NCI-H460 (cell line): ENCODE results near the gene RBMX2. TPM values are rescaled to one million over a fixed set of nuclear protein-coding genes. Genes with fewer than 3 reads are reported as not detected.
A peak's percentile ranks its signal among the peaks of the same experiment; 100 is the strongest.
"Not testable (repeated sequence)": the region's sequence is repeated elsewhere in the genome, so short reads cannot be mapped to it uniquely, and the experiment has no call there.

Experiments used
- DNase-seq: peaks from one replicate; pipeline ENCODE4 v3.0.0-alpha.2; 2016; ENCODE audit warnings: low read depth; ENCODE audit errors: extremely low read depth
- polyA plus RNA-seq: library from polyadenylated mRNA; depleted of rRNA; stranded (reverse); fragments of >200 nt; gene quantifications from 2 replicates; pipeline ENCODE4 v1.2.3, GENCODE V29; 2014; cell fraction: nucleus; rRNA removed
- total RNA-seq: library from RNA; depleted of rRNA; stranded (reverse); fragments of >200 nt; shearing (Covaris generic); gene quantifications from 2 replicates; pipeline ENCODE4 v1.2.3, GENCODE V29; 2014; rRNA removed

Gene RBMX2, protein sequence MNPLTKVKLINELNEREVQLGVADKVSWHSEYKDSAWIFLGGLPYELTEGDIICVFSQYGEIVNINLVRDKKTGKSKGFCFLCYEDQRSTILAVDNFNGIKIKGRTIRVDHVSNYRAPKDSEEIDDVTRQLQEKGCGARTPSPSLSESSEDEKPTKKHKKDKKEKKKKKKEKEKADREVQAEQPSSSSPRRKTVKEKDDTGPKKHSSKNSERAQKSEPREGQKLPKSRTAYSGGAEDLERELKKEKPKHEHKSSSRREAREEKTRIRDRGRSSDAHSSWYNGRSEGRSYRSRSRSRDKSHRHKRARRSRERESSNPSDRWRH
- 42.7 and 46.8 TPM in 2 replicates for total RNA-seq
- polyA plus RNA-seq = 22.0 and 36.6 TPM in 2 replicates

DNA sequence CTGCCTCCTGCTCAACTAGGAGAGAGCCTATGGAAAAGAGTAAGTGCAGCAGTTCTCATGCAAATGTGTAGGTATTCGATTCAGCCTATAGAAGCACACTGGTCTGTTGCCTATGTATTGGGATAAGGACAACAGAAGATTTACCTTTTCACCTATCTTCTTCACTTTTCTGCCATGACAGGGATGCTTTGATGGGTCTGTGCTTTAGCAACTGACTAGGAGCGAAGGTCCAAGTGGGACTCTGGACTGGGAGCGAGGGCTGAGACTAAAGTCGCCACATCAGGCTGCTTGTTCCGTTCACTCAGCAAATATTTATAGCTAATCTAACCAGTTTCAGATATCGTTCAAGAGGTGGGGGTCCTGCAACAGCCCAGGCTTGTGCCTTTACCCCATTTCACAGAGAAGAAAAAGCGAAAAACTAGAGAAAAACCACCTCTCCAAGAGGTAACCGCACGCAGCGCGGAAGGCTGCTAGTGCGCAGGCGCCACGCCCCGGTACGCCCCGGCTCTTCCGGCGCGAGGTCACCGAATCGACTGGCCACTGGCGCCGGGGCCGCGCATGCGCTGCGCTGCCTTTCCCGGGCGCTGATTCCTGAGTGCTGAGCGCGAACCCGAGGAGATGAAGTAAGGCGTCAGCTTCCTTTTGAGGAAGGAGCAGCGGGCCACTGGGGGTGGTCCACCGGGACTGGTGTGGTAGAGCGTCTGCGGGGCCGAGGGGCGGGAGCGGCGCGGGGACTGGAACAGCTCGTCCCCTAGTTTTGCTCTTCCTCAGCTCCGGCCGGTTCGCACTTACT is at the start of gene RBMX2:
Gene RBMX2, plus strand, starts transcription at position 573 of the 793 bp plus-strand sequence. Its CDS starts 46 bp downstream, at position 619.
- DNase-seq = peak; percentile 76

DNA sequence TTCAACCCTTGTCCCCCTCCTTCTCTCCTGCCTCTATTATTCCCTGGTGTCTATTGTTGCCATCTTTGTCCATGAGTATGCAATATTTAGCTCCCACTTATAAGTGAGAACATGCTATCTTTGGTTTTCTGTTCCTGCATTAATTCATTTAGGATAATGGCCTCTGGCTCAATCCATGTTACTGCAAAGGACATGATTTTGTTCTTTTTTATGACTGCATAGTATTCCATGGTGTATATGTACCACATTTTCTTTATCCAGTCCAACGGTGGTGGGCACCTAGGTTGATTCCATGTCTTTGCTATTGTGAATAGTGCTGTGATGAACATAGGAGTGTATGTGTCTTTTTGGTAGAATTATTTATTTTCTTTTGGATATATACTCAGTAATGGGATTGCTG is 49.7 kb upstream of the RBMX2 start:
- not testable (repeated sequence) for DNase-seq

DNA sequence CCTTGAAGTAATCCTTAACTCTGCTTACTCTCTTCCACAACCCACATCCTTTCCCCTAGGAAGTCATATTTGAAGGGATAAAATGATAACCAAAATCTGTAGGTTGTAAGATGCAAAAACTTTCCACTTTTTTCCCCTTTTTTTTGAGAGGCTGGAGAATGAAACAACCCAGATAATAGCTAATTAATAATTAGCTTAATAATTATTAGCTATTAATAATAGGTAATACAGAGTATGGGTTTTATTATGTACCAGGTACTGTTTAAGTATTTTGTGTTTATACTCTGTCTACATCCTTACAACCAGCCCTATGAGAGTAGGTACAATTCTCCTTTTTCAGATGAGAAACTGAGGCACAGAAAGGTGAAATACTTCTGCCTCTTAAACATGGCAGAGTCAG is 25.7 kb upstream of the RBMX2 start:
- no peak for DNase-seq

DNA sequence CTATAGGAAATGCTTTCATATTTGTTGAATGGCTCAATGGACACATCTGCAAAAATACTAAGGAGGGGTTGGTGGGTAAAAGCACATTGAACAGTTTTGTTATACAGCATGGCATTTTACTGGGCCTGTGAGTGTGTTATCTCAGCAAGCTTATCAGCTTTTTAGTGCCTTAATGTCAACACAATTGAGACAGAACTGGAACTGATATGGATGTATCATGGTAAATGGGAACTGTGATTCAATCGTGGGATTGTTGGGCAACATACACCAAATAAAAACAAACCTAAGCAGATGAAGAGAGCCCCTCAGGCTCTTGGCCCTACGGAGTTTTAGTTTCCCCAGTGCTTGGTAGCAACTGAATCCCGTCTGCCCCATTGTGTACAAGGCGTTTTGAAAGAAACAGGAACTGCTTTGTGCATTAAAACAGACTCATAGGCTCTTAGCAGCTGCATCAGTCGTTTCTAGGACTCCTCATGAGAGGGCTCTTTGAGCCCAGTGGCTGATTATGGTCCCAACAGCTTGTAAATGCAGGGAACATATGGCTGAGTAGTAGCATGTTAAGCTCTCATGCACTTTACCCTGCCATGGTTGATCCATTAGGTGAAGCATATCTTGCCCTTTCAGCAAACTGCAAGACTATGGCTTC is 23.6 kb upstream of the RBMX2 start:
- DNase-seq = no peak

DNA sequence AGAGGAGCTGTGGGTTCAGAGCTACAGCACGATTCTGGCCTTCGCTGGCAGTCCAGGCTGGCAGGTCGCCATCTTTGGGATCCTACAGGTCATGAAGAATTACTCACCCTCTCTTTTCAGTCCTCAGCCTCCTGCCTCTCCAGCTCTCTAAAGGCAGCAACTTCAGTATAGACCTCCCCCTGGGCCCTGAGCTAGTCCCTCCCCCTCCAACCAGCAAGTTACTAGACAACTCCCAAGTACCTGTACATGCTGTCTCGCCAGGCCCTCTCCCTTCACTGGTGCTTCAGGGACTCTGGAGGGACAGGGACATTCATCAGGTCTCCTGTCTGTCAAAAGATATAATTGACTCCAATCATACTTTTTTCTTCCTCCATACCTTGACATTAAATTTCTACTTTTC is 16.3 kb upstream of the RBMX2 start, which contains the start of gene GPR119:
Gene GPR119, minus strand, starts transcription at position 155 of the 400 bp plus-strand sequence. CDS start 227 bp downstream, outside the sequence.
- no peak for DNase-seq

DNA sequence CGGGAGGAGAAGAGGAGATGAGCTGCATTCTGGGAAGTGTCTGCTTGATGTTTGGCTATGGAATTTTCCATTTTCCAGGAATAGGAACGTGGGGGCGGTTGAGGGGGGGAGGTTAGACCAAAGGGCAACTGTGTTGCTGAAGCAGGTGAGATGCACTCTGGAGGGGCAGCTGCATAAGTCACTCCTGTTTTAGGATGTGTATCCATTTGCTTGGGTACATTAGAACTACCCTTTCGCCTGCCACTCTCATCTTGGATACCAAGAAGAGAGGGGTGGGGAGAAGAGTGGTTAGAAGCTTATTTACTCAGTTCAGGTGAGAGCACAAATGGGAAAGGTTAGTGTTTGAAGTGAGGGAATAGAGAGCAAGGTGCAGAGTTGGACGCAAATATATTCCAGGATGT is 15.4 kb upstream of the RBMX2 start:
- DNase-seq = no peak

DNA sequence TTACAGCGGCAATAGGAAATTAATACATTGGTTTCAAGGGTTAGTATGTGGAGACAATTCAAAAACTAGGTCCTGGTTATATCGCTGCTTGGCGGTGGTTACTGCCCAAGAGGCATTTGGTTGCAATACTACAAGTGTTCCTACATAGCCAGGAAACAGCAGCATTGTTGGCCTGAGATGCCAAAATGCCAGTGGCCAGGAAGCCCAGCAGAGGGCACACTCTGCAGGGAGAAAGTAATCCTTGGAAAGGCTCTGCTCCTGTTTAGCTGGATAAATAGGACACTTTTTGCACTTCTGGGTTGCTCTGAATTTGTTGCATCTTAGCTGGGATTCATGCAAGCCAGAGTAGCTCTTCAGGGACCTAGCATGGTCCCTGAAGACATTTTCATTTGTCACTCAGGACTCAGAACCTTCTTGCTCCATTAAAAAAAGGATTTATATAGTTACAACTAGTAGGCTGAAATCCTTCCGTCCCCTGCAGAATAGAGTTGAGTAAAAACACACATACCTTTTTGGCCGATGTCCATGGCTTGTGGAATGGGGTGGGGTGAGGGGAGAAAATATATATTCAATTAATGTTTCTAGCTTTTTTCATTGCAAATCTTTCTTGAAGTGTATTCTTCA is 8.2 kb upstream of the RBMX2 start:
- DNase-seq = peak; percentile 46

DNA sequence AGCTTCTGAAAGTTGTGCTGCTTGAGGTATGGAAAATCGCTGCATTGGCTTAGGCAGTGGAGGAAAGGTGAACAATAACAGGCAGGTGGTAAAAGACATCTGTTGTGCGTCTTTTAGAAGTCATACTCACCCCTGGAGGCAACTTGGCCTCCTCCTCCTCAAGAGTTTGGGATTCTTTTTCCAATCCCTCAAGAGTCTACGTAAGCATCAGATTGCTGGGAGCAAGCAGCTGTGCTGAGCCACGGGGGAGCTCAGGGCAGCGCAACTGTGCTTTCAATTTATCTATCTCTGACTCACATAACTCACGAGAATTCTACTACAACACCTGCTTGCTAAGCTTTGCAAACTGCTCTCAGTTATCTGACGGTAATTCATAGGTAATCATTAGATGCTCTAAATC is 6.4 kb upstream of the RBMX2 start:
- DNase-seq = no peak

DNA sequence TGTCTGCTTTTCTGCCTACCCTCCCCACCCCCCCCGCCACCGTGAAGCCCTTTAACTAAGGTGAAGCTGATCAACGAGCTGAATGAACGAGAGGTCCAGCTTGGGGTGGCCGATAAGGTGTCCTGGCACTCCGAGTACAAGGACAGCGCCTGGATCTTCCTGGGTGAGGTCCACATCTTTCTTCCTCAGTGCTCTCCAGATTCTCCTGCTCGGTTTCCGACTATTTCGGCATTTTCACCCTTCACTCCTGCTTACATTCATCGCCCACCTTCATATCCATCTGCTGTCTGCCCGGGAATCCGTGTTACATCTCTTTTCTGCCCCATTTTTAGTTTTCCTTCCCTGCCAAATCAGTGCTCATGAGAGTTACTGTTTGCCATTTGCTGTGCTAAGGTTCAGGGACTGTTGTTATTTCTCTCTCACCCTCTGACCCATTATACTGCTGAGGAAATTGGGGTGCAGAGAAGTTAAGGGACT is 459 bp downstream of the RBMX2 start:
- no peak for DNase-seq

DNA sequence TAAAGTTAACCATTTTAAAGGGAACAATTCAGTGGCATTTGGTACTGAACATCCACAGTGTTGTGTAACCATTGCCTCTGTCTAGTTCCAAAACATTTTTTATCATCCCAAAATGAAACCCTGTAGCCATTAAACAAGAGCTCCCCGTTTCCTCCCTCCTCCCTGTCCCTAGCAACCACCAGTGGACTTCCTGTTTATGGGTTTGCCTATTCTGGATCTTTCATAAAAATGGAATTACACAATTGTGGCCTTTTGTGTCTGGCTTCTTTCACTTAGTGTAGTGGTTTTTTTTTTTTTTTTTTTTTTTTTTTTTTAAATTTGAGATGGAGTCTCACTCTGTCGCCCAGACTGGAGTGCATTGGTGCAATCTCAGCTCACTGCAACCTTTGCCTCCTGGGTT is 11.6 kb downstream of the RBMX2 start:
- no peak for DNase-seq

DNA sequence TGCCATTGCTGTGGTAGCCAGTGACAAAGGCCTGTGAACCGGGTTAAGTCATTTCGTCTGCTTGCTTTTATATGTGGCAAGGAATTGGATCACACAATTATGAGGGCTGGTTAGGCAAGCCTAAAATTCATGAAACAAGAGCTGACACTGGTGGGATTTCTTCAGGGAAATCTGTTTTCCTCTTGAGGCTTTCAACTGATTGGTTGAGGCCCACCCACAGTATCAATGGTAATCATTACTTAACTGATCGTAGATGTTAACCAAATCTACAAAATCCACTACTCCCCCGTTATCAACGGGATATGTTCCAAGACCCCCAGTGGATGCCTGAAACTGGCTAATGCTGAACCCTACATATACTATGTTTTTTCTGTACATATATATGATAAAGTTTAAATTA is 13.0 kb downstream of the RBMX2 start:
- no peak for DNase-seq

DNA sequence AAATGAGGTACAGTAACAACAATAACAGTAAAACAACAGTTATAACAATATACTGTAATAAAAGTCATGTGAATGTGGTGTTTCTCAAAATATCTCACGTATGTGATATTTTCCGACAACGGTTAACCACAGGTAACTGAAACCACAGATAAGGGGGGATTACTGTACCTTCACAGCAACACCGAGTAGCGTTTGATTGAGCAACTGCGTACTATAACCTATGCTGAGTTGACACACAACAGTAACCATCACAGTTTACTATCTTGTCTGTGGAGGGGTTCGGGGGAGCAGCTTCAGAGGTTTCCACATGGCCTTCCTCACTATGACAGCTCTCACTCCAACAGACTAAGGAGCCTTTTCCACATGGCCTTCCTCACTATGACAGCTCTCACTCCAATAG is 13.4 kb downstream of the RBMX2 start:
- no peak for DNase-seq

DNA sequence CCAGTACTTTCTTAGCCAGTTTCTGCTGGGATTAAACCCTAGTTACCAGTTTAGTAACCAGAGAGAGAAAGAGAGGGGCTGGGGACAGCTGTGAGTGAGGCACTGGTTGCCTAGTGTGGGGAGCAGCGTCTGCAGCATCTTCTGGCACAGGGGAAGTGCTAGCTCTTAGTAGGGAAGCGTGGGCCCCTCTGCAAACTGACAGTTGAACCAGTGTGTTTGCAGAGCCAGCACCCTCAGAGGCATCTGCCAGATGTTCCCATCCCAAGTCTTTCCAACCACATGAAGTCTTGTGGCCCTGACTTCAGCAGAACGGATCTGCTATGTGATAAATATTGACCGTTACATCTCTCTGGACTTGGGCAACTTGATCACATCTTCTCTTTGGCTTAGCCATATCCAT is 15.0 kb downstream of the RBMX2 start:
- no peak for DNase-seq

DNA sequence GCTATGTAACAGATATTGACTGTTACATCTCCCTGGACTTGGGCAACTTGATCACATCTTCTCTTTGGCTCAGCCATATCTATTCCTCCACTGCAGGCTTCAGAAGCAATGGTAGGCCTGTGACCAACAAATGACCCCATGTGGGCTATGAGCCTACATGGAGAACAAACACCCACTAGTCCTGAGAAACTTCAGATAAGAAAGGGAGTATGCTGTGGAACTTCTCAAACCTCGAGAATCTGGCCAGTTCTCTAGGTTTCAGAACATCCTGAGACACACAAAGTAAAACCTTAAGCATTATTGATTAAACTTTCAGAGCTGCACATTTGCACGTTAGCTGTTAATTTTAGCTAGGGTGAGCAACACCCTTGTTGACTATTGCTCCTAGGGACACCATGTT is 16.3 kb downstream of the RBMX2 start:
- DNase-seq = no peak

DNA sequence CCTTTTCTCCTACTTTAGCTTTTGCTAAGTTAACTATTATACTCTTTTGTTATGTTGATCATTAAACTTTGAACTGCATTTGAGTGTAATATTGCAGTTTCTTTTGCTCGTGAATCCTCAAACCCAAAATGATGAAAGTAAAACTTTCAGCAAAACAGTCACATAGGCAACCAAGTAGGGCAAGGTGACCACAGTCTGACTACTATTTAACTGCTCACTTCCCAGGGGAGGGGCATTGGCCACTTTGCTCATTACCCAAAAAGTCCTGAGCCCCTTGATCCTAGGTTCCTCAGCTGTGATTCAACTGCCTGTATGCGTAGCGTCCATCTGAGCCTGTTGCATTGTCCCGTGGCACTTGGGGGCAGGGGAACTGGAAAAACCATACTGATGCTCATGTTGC is 17.0 kb downstream of the RBMX2 start:
- no peak for DNase-seq

DNA sequence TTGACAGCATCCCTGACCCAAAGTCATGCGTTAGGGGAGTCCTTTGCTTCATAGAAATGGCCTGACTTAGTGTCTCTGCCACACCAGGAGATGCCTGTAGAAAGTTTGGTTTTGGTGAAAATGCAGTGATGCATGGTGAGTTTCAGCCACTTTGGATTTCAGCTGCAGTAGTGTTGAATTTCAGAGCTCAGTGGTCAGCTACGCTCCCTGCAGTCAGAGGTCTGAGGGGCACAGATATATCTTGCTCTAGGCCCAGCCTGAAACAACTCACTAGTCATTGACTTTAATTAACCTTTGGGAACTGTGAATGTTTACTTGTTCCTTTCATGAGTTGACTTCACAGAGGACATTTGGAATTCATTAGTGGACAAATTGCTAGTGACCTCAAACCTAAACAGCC is 17.5 kb downstream of the RBMX2 start:
- DNase-seq = no peak

DNA sequence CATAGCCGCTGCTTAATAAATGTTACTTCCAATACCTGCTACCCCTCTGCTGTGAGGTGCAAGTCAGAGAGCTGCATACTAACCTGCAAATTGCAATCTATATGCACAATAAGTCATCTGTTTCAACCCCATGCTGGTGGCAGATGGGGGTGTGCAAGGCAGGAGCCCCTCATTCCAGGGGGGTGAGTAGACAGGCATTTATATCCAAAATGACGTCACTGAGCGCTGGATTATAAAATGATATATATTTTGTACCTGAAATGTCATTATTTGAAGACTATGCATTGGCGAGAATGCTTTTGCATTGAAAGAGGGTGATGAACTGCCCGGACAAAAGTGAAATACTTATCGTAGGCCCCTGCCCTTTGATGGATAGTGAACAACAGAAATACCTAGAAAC is 24.7 kb downstream of the RBMX2 start:
- DNase-seq = no peak

DNA sequence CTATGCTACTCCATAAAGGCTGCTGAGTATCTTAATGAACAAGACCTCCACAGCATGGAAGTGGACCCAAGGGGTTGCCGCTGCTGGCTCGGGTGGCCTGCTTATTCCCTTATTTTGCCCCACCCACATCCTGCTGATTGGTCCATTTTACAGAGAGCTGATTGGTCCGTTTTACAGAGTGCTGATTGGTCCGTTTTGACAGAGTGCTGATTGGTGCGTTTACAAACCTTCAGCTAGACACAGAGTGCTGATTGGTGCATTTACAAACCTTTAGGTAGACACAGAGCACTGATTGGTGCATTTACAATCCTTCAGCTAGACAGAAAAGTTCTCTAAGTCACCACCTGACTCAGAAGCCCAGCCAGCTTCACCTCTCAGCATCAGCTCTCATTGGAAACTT is 27.4 kb downstream of the RBMX2 start:
- DNase-seq = not testable (repeated sequence)

DNA sequence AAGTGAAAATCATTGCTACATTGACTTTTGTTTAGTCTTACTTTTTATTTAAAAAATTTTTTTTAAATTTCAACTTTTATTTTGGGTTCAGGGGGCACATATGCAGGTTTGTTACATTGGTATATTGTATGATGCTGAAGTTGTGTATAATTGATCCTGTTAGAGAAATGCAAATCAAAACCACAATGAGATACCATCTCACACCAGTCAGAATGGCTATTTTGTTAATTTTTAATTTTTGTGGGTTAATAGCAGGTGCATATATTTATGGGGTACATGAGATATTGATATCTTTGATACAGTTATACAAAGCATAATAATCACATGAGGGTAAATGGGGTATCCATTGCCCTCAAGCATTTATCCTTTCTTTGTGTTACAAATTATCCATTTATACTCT is 34.1 kb downstream of the RBMX2 start:
- no peak for DNase-seq

DNA sequence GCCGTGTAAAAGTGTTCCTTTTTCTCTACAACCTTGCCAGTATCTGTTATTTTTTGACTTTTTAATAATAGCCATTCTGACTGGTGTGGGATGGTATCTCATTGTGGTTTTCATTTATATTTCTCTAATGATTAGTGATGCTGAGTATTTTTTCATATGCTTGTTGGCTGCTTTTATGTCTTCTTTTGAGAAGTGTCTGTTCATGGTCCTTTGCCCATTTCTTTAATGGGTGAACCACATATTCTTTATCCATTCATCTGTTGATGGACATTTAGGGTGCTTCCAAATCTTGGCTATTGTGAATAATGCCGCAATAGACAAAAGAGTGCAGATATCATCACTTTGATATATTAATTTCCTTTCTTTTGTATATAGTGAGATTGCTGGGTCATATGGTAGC is 36.2 kb downstream of the RBMX2 start:
- DNase-seq = not testable (repeated sequence)

DNA sequence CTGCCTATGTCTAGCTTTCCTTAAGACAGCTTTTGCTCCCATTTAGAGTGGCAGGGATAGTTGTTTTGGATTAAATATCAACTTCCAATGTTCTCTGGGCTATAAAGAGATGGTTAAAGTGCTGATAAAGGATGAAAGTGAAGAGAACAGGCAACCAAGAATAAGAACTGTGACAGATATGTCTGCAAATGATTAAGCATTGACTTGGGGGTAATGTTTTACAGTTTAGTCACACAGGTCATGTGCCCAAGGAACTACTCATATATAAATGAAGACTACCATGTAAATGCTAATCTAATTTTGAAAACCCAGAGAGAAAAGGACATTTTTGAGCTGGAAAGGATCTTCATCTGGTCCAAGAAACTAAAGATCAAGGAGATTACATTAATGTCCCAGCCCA is 42.1 kb downstream of the RBMX2 start:
- no peak for DNase-seq
